ENCODE data around the gene PIK3C2B.

DNA sequence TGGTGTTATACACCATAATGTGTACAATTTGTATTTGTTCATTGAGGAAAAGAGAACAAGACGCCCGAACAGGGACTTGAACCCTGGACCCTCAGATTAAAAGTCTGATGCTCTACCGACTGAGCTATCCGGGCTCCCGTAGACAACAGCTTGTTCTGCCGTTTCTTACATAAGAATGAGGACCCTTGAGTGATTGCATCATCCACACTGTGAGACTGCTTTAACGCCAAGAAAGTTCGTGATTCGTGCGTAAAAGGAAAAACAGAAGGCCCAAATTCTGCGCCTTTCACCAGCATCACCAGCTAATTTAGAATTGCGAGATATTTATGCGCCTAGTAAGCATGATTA, 12.3 kb upstream of the PIK3C2B start:
- TF ChIP-seq, protein P1, sequence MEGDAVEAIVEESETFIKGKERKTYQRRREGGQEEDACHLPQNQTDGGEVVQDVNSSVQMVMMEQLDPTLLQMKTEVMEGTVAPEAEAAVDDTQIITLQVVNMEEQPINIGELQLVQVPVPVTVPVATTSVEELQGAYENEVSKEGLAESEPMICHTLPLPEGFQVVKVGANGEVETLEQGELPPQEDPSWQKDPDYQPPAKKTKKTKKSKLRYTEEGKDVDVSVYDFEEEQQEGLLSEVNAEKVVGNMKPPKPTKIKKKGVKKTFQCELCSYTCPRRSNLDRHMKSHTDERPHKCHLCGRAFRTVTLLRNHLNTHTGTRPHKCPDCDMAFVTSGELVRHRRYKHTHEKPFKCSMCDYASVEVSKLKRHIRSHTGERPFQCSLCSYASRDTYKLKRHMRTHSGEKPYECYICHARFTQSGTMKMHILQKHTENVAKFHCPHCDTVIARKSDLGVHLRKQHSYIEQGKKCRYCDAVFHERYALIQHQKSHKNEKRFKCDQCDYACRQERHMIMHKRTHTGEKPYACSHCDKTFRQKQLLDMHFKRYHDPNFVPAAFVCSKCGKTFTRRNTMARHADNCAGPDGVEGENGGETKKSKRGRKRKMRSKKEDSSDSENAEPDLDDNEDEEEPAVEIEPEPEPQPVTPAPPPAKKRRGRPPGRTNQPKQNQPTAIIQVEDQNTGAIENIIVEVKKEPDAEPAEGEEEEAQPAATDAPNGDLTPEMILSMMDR (IDR thresholded peaks at IDR 0.05), result no peak
- no peak for TF ChIP-seq EZH2 (IDR thresholded peaks at IDR 0.05; ENCODE audit: borderline replicate concordance, insufficient read depth, low read depth, low read length, poor library complexity, severe bottlenecking)
